Measurements from ENCODE around the gene PRSS22.

Gene PRSS22

DNA sequence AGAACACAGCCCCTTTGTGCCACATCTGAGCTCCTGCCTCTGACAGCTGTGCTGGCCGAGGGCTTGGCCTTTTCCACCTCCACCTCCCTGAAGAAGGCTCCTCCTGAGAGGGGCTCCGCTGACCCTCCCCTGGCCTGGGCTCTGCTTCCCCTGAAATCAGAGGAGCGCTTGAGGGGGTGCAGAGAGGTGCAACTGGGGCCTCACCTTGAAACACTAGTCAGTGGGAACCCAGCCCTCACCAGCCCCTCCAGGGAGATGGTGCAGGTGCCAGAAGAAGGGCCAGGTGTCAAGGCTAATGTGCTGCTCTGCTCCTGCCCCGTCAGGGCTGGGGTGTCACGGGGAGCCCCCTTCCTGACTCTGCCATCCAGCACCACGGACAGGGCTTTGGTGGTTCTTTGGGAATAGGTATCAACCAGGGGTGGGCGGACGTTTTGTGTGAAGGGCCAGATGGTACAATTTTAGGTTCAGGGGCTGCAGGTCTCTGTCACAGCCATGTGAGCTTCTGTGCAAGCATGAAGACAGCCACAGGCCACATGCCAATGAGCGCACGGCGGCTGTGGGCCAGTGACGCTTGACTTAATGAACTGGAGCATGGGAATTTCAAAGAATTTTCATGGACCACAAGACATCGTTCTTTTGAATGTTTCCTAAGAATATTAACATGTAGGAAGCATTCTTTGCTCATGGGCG is 30.0 kb downstream of the PRSS22 start:
- no peak for DNase-seq

DNA sequence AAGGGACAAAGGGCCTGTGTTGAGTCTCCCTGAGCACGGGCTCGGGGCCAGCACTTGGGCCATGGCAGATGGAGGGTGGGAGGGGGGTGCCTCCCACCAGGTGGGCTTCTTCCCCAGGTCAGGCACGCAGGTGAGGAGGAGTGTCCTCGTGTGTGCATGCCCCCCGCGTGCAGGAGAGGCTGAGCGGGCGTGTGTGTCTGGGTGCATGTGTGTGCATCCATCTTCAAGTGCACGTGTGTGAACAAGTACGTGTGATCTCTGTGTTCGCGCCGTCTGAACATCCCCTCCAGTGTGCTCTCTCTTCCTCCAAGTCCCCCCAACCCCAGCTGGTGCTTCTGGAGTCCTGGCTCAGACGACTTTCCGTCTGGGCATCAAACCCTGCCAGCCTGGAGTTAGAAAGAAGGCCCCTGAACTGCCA is 30.6 kb downstream of the PRSS22 start:
- DNase-seq: no peak

DNA sequence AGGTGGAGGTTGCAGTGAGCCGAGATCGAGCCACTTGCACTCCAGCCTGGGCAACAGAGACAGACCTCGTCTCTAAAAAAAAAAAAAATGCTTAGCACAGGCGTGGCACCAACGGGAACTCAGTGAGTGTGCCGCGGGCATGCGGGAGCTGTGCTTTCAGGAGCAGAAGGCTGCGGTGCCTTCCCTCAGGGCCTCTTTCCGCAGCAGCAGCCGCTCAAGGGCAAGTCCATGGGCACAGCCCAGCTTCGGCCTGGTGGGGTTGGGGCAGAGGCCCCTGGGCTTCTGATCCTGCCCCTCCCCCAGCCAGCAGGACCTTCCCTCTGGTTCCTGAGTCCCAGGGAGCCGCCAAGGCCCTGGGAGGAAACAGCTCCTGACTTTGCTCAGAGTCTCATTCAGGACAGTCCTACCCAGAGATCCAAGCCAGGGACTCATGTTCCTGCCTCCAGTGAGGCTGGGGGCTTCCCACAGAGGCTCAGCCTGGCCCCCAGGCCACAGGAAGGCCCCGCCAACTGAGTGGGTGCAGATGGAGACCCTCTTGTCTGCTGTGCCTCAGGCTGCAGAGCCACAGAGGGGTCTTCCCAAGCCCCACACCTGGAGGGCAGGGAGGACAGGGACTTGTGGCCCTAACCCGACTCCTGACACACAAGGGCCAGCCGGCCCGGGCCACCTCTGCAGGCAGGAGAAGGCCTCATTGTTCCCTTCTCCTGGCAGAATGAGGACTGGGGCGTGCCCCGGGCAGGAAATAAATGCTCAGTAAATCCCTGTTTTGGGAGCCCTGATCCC is 31.2 kb downstream of the PRSS22 start:
- DNase-seq: no peak

DNA sequence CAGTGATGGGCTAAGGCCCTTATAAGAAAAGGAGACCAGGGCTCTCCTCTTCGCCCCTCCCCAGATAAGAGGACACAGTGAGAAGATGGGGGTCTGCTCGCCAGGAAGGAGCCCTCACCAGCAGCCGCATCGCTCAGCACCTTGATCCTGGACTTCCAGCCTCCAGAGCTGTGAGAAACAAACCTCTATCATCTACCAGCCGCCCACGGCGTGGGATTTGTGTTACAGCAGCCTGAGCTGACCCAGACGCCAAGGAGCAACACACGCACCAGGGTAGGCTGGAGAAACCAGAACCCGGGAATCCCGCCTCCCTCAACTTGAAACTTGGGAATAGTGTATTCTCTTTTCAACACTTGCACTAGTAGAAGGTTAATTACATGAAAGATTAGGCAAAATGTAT is 32.1 kb downstream of the PRSS22 start:
- DNase-seq: no peak

DNA sequence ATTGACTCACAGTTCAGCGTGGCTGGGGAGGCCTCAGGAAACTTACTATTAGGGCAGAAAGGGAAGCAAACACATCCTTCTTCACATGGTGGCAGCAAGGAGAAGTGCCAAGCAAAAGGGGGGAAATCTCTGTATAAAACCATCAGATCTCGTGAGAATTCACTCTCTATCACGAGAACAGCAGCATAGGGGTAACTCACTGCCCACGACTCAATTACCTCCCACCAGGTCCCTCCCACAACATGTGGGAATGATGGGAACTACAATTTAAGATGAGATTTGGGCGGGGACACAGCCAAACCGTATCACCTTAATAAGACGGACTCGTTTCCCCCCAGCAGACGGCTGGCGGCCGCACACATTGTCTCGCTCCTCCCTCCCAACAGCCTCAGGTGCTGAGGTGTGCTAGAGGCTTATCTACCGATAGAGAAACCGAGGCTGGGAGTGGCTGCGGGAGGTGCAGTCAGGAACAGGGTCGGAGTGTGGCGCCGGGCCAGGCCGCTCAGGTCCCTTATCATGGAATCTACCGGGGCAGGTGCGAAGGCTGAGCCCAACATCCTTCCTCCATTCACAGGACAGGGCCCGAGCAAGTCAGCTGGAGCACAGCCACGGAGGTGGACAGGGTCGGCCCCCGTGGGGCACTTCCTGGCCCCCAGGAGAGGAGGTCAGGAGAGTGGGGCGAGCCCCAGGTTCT is 32.8 kb downstream of the PRSS22 start:
- no peak for DNase-seq

DNA sequence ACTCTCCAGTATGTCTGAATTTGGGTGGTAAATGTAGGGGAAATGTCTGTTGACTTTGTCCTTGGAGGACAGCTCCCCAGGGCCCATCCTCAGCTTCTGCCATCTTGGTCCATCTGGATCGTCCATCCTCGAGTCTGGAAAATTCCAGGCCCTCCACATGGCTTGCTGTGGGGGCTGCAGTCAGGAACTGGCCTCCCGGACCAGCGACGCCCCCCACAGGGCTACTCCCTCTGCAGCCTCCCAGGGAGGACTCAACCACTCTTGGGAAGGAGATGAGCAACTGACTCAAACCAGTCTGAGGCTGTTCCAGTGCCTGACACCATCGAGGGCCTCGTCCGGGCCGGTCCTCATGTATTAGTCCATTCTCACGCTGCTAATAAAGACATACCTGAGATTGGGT is 33.3 kb downstream of the PRSS22 start:
- DNase-seq: no peak

DNA sequence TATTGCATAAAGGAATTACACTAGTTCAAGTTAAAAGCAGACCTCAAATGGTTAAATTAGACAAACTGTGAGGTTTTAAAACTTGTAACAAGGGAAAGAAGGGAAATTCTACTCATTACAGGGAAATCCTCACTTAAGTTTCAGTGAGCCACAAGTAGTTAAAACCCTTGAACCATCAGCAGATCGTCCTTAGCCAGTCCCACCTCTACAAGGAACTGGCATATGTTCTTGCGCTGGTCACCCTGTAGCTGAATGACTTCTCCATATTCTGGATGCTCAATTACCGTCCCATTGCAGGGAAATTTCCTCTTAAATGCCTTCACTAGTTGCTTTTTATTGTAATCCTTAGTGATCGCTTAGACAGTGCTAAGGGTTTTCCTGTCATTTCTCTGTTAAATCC is 35.5 kb downstream of the PRSS22 start:
- DNase-seq: no peak

DNA sequence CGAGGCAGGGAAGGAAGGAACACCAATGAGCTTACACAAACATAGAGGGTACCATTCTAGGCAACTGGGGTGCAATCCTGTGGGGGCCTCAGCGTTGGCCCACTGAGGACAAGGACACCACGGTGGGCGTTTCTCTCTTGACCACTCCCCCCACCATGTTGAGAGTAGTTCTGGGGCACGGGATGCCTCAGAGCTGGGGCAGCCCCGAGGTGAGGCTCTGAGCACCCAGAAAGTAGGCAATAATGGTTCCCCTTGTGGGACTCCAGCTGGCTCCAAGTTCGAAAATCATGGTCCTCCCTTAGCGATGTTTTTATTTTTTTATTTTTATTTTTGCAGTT is 35.8 kb downstream of the PRSS22 start:
- DNase-seq: no peak

DNA sequence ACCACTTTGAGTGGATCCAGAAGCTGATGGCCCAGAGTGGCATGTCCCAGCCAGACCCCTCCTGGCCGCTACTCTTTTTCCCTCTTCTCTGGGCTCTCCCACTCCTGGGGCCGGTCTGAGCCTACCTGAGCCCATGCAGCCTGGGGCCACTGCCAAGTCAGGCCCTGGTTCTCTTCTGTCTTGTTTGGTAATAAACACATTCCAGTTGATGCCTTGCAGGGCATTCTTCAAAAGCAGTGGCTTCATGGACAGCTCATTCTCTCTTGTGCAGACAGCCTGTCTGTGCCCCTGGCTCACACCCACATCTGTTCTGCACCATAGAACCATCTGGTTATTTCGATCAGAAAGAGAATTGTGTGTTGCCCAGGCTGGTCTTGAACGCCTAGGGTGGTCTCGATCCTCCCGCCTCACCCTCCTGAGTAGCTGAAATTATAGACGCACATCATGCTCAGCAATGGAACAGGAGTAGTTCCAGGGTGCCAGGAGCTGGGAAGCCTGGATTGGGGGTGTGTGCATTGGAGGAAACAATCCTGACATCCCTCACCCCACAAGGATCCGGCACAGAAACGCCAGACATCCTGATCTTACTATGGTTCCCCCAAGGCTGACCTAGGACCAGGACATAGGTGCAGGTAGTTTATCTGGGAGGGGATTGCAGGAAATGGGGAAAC is 36.3 kb downstream of the PRSS22 start:
- no peak for DNase-seq

DNA sequence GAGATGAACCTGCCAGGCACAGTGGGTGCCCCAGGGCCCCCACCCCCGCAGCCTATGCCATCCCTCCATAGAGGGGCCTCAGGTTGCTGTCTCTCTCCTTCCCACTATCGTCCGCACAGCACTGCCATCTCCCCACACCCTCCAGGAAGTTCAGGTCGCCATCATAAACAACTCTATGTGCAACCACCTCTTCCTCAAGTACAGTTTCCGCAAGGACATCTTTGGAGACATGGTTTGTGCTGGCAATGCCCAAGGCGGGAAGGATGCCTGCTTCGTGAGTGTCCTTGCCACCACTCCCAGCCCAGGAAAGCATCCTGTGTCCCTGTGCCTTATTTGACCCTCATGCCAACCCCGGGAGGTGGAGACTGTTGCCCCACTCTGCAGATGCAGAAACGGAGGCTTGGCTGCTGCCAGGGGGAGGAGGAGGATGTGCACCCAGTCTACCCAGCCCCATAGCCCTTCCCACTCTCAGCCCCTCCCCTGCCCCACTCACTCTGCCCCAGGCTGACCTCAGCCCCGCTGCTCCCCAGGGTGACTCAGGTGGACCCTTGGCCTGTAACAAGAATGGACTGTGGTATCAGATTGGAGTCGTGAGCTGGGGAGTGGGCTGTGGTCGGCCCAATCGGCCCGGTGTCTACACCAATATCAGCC is 37.0 kb downstream of the PRSS22 start:
- DNase-seq: no peak

DNA sequence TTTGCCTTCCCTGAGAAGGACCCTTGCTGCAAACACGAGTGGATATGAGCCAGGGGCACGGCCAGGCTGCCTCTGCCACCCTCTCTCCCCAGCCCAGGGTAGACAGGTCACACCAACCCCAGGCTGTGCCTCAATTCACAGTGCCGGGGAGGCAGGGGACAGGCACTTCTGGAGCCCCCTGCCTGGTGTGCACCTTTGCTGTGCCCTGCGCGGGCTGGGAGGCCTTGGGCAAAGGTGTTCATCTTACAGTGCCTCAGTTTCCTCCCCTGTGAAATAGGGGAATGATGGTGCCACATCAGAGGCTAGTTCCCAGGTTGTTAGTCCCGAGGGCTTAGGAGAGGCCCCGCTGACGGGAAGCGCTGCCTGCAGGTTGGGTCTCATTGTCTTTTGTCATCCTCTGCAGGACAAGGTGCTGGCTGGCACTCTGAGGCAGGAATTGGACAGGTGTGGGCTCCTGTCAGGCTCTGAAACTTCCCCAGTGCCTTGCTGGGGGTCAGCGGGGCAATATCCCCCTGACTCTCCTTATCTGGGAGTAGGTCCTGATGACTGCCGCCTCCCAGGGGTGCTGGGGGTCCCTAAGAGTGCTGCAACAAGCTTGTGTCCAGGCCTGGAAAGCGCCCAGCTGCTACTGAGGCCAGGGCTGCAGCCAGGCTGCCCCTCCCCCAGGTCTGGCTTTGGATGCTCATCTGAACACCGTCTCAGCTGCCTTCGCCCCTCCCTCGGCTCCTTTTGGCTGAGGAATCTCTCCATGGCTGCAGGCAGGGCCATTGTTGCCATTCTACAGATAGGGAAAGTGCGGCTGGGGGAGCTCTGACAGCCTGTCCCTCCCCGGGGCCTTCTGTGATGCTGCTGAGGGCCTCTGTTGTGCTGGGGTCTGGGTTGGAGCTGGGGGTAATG is 37.8 kb downstream of the PRSS22 start:
- DNase-seq: no peak

DNA sequence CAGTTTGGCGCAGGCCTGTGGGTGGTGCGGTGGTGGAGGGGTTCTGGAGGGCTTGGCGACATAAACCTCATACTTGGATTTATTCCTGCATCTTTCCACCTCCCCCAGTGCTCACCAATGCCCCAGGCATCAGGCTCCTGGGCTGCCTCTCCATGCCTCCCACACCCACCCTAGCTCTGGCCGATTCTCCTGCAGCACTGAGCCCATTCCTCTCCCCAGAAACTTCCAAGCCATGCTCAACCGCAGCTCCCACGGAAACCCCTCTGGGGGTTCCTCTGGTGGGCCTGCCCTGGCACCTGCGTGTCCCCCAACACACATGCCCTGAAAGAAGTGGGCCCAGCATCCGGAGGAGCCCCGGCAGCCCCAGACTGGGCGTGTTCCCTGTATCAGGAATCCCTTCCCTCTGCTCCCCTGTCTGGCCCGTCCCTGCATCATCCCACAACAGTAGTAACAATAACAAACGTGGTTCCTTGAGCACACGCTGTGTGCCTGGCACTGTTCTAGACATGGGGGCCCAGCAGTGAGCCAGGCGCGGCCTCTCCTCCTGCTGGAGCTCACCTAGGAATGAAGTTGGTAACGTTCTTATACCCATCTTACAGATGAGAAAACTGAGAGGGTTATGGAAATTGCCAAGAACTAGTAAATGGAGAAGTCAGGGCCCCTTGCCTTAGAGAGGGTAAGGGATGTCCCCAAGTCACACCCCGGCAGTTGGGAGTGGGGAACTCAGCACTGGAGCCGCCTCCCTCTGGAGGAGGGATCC is 38.6 kb downstream of the PRSS22 start:
- DNase-seq: no peak

DNA sequence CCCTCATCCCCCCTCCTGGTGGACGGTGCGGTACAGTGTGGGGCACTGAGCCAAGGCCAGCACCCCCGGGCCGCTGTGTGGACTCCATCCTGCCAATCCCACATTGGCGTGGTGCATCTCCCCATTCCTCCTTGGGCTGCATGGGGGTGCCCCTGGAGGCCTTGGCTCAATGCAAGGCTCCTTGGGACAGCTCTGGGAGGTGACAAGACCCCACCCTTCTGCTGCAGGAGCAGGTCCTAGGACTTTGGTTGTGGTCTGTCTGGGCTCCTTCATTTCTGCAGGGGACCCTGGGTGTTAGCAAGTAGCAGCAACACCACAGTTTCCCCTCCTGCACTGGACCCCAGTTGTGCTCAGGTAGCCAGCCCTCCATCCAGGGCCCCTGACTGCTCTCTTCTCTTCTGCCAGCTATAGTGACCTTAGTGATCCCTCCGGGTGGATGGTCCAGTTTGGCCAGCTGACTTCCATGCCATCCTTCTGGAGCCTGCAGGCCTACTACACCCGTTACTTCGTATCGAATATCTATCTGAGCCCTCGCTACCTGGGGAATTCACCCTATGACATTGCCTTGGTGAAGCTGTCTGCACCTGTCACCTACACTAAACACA is 39.6 kb downstream of the PRSS22 start:
- no peak for DNase-seq

DNA sequence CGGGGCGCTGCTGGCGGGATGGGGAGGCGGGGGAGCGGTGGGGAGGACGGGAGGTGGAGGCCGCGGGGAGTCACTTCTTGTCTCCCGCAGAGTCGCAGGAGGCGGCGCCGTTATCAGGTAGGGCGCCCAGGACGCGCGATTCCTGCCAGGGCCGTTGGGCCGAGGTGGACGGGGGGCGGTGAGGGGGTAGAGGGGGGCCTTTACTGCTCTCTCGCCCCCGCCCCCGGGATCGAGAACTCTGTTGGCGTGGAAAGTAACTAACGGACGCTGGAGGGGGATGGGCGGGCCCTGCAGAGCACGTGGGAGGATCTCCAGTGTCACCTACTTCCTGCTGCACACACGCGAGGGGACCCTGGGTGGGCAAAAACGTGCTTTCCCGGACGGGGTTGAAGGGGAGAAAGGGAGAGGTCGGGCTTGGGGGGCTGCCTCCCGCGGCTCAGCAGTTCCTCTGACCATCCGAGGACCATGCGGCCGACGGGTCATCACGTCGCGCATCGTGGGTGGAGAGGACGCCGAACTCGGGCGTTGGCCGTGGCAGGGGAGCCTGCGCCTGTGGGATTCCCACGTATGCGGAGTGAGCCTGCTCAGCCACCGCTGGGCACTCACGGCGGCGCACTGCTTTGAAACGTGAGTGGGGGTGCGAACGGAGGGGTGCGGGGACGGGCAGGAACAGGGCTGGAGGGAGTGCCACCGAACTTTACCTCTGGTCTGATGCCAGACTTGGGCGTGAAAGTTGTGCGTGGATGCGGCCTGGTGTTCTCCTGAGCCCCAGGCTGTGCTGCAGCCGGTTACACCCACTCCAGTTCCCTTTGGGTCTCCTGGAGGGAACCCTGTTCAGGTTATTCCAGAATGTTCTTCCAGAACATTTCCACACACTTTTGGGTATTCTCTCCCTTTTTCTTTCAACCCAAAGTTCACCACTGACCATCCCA is 40.4 kb downstream of the PRSS22 start:
- DNase-seq: no peak

DNA sequence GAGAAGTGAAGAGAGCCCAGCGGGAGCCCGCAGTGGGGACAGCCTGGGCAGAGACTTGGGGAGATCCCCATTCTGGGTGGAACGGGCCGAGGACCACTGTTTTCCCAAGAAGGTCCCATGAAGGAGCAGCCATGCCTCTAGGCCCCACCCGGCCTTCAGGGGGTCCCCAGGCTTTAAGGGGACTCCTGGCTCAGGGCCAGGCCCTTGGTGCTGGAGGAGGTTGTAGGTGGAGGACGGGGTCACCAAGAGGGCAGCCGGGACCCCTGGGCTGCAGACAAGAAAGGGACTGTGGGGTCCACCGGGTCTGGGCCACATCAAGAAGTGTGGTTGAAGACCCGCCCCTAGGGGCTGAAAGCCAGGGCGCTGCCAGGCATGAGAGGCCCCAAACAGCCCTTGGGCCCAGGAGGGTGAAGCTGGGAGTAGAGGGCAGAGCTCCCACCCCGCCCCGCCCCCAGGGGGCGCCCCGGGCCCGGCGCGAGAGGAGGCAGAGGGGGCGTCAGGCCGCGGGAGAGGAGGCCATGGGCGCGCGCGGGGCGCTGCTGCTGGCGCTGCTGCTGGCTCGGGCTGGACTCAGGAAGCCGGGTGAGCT is 41.1 kb downstream of the PRSS22 start, which contains the start of gene PRSS21:
Gene PRSS21, plus strand, starts transcription at position 487 of the 589 bp plus-strand sequence. Its CDS starts 32 bp downstream, at position 519.
- peak; percentile 22 for DNase-seq

DNA sequence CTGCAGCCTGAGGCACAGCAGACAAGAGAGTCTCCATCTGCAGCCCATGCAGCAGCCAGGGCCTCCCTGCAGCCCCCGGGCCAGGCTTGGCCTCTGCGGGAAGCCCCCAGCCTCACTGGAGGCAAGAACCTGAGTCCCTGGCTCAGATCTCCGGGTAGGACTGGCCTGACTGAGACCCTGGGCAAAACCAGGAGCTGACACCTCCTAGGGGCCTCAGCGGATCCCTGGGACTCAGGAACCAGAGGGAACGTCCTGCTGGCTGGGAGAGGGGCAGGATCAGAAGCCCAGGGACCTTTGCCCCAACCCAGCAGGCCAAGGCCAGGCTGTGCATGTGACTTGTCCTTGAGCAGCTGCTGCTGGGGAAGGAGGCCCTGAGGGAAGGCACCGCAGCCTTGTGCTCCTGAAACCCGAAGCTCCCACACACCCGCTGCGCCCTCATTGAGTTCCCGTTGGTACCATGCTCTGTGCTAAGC is 42.6 kb downstream of the PRSS22 start:
- no peak for DNase-seq

DNA sequence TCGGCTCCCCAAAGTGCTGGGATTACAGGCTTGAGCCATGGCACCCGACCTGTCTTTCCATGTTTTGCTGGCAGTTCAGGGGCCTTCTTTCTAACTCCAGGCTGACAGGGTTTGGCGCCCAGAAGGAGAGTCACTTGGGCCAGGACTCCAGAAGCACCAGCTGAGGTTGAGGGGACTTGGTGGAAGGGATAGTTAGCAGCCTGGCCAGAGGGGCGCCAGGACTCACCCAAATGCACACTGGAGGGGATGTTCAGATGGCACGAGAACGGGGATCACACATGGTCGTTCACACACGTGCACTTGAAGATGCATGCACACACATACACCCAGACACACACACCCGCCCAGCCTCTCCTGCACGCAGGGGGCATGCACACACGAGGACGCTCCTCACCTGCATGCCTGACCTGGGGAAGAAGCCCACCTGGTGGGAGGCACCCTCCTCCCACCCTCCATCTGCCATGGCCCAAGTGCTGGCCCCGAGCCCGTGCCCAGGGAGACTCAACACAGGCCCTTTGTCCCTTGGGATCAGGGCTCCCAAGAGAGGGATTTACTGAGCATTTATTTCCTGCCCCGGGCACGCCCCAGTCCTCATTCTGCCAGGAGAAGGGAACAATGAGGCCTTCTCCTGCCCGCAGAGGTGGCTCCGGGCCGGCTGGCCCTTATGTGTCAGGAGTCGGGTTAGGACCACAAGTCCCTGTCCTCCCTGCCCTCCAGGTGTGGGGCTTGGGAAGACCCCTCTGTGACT is 43.2 kb downstream of the PRSS22 start:
- DNase-seq: no peak

DNA sequence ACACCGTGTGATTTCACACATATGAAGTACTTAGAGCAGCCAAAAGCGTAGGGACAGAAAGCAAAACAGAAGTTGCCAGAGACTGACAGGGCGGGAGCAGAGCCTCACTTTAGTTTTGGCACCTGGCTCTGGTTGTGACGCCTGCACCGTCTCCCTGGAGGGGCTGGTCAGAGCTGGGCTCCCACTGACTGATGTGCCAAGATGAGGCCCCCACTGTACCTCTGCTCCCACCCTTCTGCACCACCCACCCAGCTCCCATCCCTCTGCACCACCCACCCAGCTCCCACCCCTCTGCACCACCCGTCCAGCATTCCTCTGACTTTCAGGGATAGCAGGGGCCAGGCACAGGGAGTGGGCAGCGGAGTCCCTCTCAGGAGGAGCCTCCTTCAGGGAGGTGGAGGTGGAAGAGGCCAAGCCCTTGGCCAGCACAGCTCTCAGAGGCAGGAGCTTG is 44.2 kb downstream of the PRSS22 start:
- DNase-seq: no peak

Measured in stimulated activated CD4-positive, alpha-beta T cell treated with anti-CD3 and anti-CD28 coated beads, Interleukin-4, amount 100 ng/mL, for 24 hours (primary cell).